Uterus (tissue), 2 donors: Measurements from ENCODE around the gene MAPKAPK2.
"Not testable (repeated sequence)": the region's sequence is repeated elsewhere in the genome, so short reads cannot be mapped to it uniquely, and the experiment has no call there.

ENCODE experiments used
- POLR2A ChIP-seq, 2 donors: fragments of 450-650 bp; IDR thresholded peaks; one replicate each; pipeline ENCODE4 v1.6.1; 2016; ENCODE audit warnings: antibody characterized with exemption in 2 of 2, mild to moderate bottlenecking in 1 of 2, moderate library complexity in 1 of 2
- TF ChIP-seq, protein P1 (sequence below), 4 experiments: fragments of 200-600 bp in 2 of 4; fragments of 450-650 bp in 2 of 4; sonication (generic) in 2 of 4; IDR thresholded peaks; one replicate each; pipeline ENCODE4 v1.5.1; 2016 to 2019; ENCODE audit warnings: antibody characterized with exemption in 4 of 4, mild to moderate bottlenecking in 2 of 4, moderate library complexity in 1 of 4

DNA sequence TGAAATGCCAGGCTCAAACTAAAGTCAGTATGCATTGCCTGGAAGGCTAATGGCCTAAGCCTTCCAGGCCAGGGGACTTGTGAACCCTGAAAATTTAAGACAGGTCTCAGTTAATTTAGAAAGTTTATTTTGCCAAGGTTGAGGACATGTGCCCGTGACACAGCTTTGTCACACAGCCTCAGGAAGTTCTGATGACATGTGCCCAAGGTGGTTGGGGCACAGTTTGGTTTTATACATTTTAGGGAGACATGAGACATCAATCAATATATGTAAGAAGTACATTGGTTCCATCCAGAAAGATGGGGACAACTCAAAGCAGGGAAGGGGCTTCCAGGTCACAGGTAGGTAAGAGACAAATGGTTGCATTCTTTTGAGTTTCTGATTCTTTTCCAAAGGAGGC is 81.1 kb downstream of the MAPKAPK2 start:
- TF ChIP-seq, protein P1, sequence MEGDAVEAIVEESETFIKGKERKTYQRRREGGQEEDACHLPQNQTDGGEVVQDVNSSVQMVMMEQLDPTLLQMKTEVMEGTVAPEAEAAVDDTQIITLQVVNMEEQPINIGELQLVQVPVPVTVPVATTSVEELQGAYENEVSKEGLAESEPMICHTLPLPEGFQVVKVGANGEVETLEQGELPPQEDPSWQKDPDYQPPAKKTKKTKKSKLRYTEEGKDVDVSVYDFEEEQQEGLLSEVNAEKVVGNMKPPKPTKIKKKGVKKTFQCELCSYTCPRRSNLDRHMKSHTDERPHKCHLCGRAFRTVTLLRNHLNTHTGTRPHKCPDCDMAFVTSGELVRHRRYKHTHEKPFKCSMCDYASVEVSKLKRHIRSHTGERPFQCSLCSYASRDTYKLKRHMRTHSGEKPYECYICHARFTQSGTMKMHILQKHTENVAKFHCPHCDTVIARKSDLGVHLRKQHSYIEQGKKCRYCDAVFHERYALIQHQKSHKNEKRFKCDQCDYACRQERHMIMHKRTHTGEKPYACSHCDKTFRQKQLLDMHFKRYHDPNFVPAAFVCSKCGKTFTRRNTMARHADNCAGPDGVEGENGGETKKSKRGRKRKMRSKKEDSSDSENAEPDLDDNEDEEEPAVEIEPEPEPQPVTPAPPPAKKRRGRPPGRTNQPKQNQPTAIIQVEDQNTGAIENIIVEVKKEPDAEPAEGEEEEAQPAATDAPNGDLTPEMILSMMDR (IDR thresholded peaks at IDR 0.05) = not testable (repeated sequence)
- TF ChIP-seq POLR2A (IDR thresholded peaks at IDR 0.05) = not testable (repeated sequence)
